CD1c-positive myeloid dendritic cell (primary cell): ENCODE data around the gene B4GALT4.
"Not testable (repeated sequence)": the region's sequence is repeated elsewhere in the genome, so short reads cannot be mapped to it uniquely, and the experiment has no call there.

Source experiments
- DNase-seq: peaks from one replicate; pipeline ENCODE4 v3.0.0-alpha.2; 2016; ENCODE audit errors: extremely low spot score

Gene B4GALT4

GRCh38 chr3:119195911-119196310, 44.8 kb downstream of the B4GALT4 start:
- no peak for DNase-seq

- no peak for DNase-seq
These were observed 45.6 kb downstream of the B4GALT4 start for GRCh38 chr3:119195151-119195476.

DNA sequence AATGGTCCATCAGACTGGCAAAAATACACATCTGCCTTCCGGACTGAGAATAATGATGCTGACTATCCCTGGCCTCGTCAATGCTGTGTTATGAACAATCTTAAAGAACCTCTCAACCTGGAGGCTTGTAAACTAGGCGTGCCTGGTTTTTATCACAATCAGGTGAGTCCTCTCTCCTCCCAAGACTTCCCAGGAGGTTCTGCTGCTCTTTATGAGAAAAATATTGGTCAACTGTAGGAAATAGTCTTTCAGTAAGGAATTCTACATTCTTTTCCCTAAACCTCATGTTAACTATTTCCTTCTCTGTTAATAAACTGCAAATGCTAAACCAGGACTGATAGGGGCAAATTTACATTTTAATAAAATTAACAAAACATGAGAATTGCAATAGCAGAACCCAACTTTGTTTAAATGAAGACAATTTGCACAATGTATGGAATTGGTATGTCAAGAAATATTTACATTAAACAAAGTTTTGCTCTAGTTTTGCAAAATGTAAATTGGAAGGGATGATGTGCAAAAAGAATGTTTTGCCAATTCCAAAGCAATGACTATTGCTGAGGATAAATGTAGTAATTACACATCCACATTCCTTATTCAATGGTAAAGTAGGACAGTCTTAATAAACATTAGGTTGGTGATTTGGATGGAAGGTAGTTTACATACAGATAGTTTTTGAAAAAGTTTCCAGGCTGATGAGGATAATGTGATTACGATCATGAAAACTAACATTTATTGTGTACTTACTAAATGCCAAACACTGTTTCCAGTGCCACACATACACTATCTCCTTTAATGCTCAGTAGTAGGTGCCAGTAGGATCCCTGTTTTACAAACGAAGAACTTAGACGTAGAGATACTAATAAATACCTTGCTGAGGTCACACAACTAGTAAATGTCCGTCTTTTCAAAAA, 46.2 kb downstream of the B4GALT4 start:
- no peak for DNase-seq

GRCh38 chr3:119191800-119192199, 48.9 kb downstream of the B4GALT4 start:
- no peak for DNase-seq

- DNase-seq = no peak
These were observed 53.4 kb downstream of the B4GALT4 start for GRCh38 chr3:119187266-119187665.

- DNase-seq = no peak
These were observed 55.7 kb downstream of the B4GALT4 start for GRCh38 chr3:119184796-119185570.

DNA sequence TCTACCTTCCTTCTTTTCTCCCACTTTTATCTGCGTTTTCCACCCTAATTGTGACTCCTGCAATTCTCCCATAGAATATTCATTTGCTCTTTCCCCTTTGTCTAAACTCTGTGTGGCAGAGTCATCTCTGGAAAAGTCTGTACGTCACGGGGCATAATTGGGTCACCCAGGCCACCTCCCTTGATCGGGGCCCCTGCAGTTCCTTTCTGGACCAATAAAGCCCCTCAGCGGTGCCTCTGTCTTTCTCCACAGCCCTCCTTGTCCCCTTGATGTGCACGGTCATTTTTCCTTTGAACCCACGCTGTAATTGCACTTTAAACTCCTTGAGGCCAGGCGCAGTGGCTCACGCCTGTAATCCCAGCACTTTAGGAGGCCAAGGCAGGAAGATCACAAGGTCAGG, 56.6 kb downstream of the B4GALT4 start:
- no peak for DNase-seq

DNA sequence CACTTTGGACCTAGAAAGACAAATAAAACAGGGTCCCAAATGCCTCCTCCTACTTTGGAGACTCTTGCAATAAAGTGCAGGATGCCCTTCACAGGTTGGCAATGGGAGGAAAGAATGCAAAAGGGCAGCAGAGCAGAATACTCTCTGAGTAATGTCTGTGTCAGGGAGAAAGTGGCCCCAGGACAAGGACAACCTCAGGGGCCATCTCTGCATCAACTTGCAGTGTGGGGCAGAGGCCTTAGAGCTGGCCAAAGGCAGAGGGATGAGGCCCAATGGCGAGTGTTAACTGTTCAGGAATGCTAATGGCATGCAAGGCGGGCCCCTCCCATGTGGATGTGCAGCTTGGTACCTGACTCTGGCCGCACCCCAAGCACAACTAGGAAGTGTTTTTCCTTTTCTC, 58.9 kb downstream of the B4GALT4 start:
- DNase-seq = no peak

DNA sequence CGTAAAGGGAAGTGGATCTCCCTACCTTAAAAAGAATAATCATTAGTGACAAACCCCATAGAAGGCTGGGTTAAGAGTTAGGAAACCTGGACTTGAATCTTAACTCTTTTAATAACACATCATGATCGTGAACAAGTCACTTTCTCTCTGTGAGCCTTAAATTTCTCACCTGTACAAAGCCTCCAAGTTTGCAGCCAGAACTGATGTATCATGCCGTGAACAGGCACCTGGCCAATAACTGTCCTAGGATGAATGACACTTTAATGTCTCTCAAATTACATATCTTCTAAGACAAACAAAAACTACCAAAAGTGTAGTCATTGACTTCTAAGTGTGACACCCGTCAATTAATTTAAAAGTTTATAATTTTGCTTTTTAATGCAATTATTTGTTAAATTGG, 63.4 kb downstream of the B4GALT4 start:
- DNase-seq = no peak

- no peak for DNase-seq
These were observed 63.9 kb downstream of the B4GALT4 start for GRCh38 chr3:119176778-119177177.

DNA sequence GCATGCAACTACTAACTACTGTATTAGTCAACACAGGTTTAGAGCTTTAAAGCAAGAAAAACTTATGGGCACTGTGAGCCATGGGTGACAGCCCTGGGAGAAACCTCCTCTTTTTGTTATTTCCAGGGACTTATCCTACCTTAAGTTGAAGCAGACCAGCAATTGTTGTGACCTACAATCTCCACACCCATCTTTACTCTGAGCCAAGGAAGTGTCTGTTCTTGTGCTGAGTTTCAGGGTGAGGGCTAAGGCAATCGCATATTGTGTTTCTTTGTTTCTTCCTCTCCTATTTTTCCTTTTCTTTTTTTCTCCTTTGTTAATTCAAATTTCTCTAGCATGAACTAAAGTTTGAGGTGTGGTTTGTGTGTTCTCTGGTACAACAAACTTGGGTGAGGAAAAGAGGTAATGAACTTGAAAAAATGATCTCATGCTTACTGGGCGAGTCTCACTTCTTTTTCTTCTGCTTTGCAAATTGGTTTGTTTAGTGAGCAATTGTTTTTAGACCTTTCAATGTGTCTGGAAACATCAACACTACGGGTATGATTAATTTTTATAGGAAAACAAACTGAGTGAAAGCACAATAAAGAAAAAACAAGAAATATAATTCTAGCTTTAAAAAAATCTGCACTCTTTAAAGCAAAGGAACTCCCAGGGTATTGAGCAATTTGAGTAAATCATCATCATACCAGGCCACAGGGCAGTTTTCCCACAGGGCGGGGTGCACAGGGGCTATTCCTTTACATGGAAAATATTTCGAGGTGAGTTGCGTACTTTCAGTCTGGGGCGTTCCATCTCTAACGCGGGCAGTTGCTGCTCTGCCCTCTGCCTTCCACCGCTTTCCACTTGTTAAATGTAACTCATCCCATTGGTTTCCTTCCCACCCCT, 64.6 kb downstream of the B4GALT4 start:
- DNase-seq = no peak

GRCh38 chr3:119173325-119173724, 67.4 kb downstream of the B4GALT4 start, which contains the start of gene UPK1B:
UPK1B (plus strand) TSS chr3:119173598; CDS start chr3:119186742, 13,144 bp downstream.
- no peak for DNase-seq

DNA sequence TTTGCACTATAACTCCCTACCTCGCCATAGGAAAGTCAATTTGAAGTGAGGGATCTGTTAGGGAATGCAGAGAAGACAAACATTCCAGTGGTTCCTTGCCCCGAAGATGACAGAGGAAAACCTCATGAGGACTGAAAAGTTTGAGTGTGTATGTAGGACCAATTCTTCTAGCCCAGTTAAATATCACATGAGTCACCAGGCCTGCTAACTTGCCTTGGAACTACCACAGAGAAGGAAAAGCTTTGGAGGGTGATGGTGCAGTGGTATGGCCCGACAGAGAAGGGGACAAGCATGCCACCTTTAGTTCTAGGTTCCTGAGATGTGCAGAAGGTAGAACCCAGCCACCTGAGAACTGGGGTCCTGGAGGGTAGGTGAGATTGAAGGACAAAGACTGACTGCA, 69.9 kb downstream of the B4GALT4 start:
- DNase-seq = no peak

DNA sequence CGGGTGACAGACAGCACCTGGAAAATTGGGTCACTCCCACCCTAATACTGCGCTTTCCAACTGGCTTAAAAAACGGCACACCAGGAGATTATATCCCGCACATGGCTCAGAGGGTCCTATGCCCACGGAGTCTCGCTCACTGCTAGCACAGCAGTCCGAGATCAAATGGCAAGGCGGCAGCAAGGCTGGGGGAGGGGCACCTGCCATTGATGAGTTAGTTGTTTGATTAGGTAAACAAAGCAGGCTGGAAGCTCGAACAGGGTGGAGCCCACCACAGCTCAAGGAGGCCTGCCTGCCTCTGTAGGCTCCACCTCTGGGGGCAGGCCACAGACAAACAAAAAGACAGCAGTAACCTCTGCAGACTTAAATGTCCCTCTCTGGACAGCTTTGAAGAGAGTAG, 75.9 kb downstream of the B4GALT4 start:
- not testable (repeated sequence) for DNase-seq
